Muscle layer of colon (tissue), 2 donors: ENCODE results near the gene PSG1.
"Not testable (repeated sequence)": the region's sequence is repeated elsewhere in the genome, so short reads cannot be mapped to it uniquely, and the experiment has no call there.

ENCODE experiments used
- H3K27ac ChIP-seq: one replicate; pipeline ENCODE4 v1.7.0; 2013; ENCODE audit warnings: low read depth, mild to moderate bottlenecking, low read length, moderate library complexity
- H3K27me3 ChIP-seq, 2 donors: one replicate each; pipeline ENCODE4 v1.7.0; 2013; ENCODE audit warnings: low read length in 2 of 2, mild to moderate bottlenecking in 2 of 2; ENCODE audit not compliant: insufficient read depth in 2 of 2, control insufficient read depth in 1 of 2
- H3K36me3 ChIP-seq: one replicate; pipeline ENCODE4 v1.7.0; 2013; ENCODE audit warnings: mild to moderate bottlenecking, low read length; ENCODE audit not compliant: insufficient read depth
- H3K4me1 ChIP-seq: one replicate; pipeline ENCODE4 v1.7.0; 2013; ENCODE audit warnings: mild to moderate bottlenecking, low read length; ENCODE audit not compliant: insufficient read depth
- H3K4me3 ChIP-seq, 2 donors: one replicate each; pipeline ENCODE4 v1.7.0; 2013; ENCODE audit warnings: low read length in 2 of 2, low read depth in 1 of 2, mild to moderate bottlenecking in 1 of 2, moderate library complexity in 1 of 2
- H3K9ac ChIP-seq: one replicate; pipeline ENCODE4 v1.7.0; 2013; ENCODE audit warnings: low read length
- H3K9me3 ChIP-seq: one replicate; pipeline ENCODE4 v1.7.0; 2013; ENCODE audit warnings: mild to moderate bottlenecking, low read length
- donor health status: abdominal sarcoma.
- donor health status: Adenocarcinoma of cecum.

Gene PSG1

GRCh38 chr19:42876596-42876995 lies 2.9 kb downstream of the PSG1 start:
- not testable (repeated sequence) for H3K9me3 ChIP-seq, H3K27ac ChIP-seq, H3K4me3 ChIP-seq, H3K9ac ChIP-seq, H3K4me1 ChIP-seq, H3K36me3 ChIP-seq, H3K27me3 ChIP-seq

- H3K27ac ChIP-seq, H3K9ac ChIP-seq, H3K9me3 ChIP-seq, H3K4me1 ChIP-seq, H3K36me3 ChIP-seq, H3K4me3 ChIP-seq, H3K27me3 ChIP-seq: not testable (repeated sequence)
These were observed 3.6 kb downstream of the PSG1 start for GRCh38 chr19:42875881-42876280.

GRCh38 chr19:42874901-42875813 lies 4.4 kb downstream of the PSG1 start:
- not testable (repeated sequence) for H3K9me3 ChIP-seq, H3K27ac ChIP-seq, H3K4me3 ChIP-seq, H3K9ac ChIP-seq, H3K4me1 ChIP-seq, H3K27me3 ChIP-seq, H3K36me3 ChIP-seq

- H3K4me3 ChIP-seq, H3K27ac ChIP-seq, H3K27me3 ChIP-seq, H3K36me3 ChIP-seq, H3K4me1 ChIP-seq, H3K9me3 ChIP-seq, H3K9ac ChIP-seq: not testable (repeated sequence)
These were observed 5.4 kb downstream of the PSG1 start for GRCh38 chr19:42874136-42874535.

GRCh38 chr19:42872608-42873007 lies 6.9 kb downstream of the PSG1 start:
- no peak overlapping the region for H3K9ac ChIP-seq
- no peaks in the 10 kb centered on the region for H3K27me3 ChIP-seq
- H3K9me3 ChIP-seq, result no peaks in the 10 kb centered on the region
- no peaks in the 10 kb centered on the region for H3K36me3 ChIP-seq
- H3K27ac ChIP-seq, result no peak overlapping the region
- no peaks in the 10 kb centered on the region for H3K4me1 ChIP-seq
- no peak overlapping the region for H3K4me3 ChIP-seq

- H3K27ac ChIP-seq, result no peak overlapping the region
- H3K9ac ChIP-seq, result no peak overlapping the region
- H3K4me3 ChIP-seq, result no peak overlapping the region
- H3K27me3 ChIP-seq, result no peaks in the 10 kb centered on the region
- no peaks in the 10 kb centered on the region for H3K4me1 ChIP-seq
- no peaks in the 10 kb centered on the region for H3K36me3 ChIP-seq
- H3K9me3 ChIP-seq, result no peaks in the 10 kb centered on the region
These were observed 22.0 kb downstream of the PSG1 start for GRCh38 chr19:42857544-42857867.

GRCh38 chr19:42856866-42857543 lies 22.5 kb downstream of the PSG1 start:
- not testable (repeated sequence) for H3K9ac ChIP-seq, H3K4me3 ChIP-seq, H3K36me3 ChIP-seq, H3K27ac ChIP-seq, H3K4me1 ChIP-seq, H3K9me3 ChIP-seq, H3K27me3 ChIP-seq

- not testable (repeated sequence) for H3K27me3 ChIP-seq, H3K9me3 ChIP-seq, H3K4me3 ChIP-seq, H3K9ac ChIP-seq, H3K36me3 ChIP-seq, H3K4me1 ChIP-seq, H3K27ac ChIP-seq
These were observed 24.8 kb downstream of the PSG1 start for GRCh38 chr19:42854745-42855144.

- H3K27me3 ChIP-seq, H3K9me3 ChIP-seq, H3K4me1 ChIP-seq, H3K36me3 ChIP-seq, H3K9ac ChIP-seq, H3K27ac ChIP-seq, H3K4me3 ChIP-seq: not testable (repeated sequence)
These were observed 26.3 kb downstream of the PSG1 start for GRCh38 chr19:42853231-42853630.

GRCh38 chr19:42852821-42853220 lies 26.7 kb downstream of the PSG1 start:
- H3K9ac ChIP-seq, H3K4me1 ChIP-seq, H3K27me3 ChIP-seq, H3K27ac ChIP-seq, H3K36me3 ChIP-seq, H3K4me3 ChIP-seq, H3K9me3 ChIP-seq: not testable (repeated sequence)

- not testable (repeated sequence) for H3K27ac ChIP-seq, H3K4me1 ChIP-seq, H3K9me3 ChIP-seq, H3K9ac ChIP-seq, H3K36me3 ChIP-seq, H3K27me3 ChIP-seq, H3K4me3 ChIP-seq
These were observed 27.7 kb downstream of the PSG1 start for GRCh38 chr19:42851718-42852280.
